GM23338 (cell line): Measurements from ENCODE around the gene SH3D19. TPM values are rescaled to one million over a fixed set of nuclear protein-coding genes. Genes with fewer than 3 reads are reported as not detected.

ENCODE experiments used
- ATAC-seq: fragments of 200-7000 bp; cut with Tn5 transposase; 3 replicates; pipeline ENCODE4 v1.9.1; 2020
- DNase-seq: peaks from one replicate; pipeline ENCODE4 v3.0.0-alpha.2; 2015; ENCODE audit warnings: low spot score
- H2AFZ ChIP-seq: fragments of 200-600 bp; sonication (generic); 2 replicates; pipeline ENCODE4 v1.8.0; 2016; ENCODE audit warnings: antibody characterized with exemption, mild to moderate bottlenecking, moderate library complexity
- H3F3A ChIP-seq: fragments of 200-600 bp; sonication (generic); replicated peaks from 2 replicates; pipeline ENCODE4 v1.8.0; 2017; ENCODE audit warnings: antibody characterized with exemption, mixed run types, low read depth
- H3K27ac ChIP-seq: fragments of 200-600 bp; sonication (generic); 2 replicates; pipeline ENCODE4 v1.6.1; 2016; ENCODE audit warnings: low read depth
- H3K27me3 ChIP-seq: fragments of 200-600 bp; sonication (generic); 2 replicates; pipeline ENCODE4 v1.8.0; 2016; ENCODE audit warnings: mild to moderate bottlenecking, mixed run types, moderate library complexity; ENCODE audit not compliant: insufficient read depth
- H3K36me3 ChIP-seq: fragments of 200-600 bp; sonication (generic); 2 replicates; pipeline ENCODE4 v1.8.0; 2016; ENCODE audit warnings: mild to moderate bottlenecking; ENCODE audit not compliant: insufficient read depth
- H3K4me1 ChIP-seq: fragments of 200-600 bp; sonication (generic); 2 replicates; pipeline ENCODE4 v1.8.0; 2016; ENCODE audit warnings: mild to moderate bottlenecking, moderate library complexity; ENCODE audit not compliant: insufficient read depth
- H3K4me2 ChIP-seq: fragments of 200-600 bp; sonication (generic); 2 replicates; pipeline ENCODE4 v1.7.1; 2017; ENCODE audit warnings: mixed run types
- H3K4me3 ChIP-seq: fragments of 200-600 bp; sonication (generic); 2 replicates; pipeline ENCODE4 v1.6.1; 2016; ENCODE audit warnings: mixed run types
- H3K79me2 ChIP-seq: fragments of 200-600 bp; sonication (generic); replicated peaks from 2 replicates; pipeline ENCODE4 v1.8.0; 2017; ENCODE audit warnings: mild to moderate bottlenecking; ENCODE audit not compliant: insufficient read depth
- H3K9me2 ChIP-seq: fragments of 200-600 bp; sonication (generic); 2 replicates; pipeline ENCODE4 v1.8.0; 2017; ENCODE audit not compliant: insufficient read depth
- H4K20me1 ChIP-seq: fragments of 200-600 bp; sonication (generic); replicated peaks from 2 replicates; pipeline ENCODE4 v1.8.0; 2017; ENCODE audit warnings: mild to moderate bottlenecking; ENCODE audit not compliant: insufficient read depth
- H3K27ac Mint-ChIP-seq: 2 replicates; pipeline ENCODE4 v1.8.0; 2020; ENCODE audit warnings: inconsistent platforms, mild to moderate bottlenecking, moderate library complexity, mixed read lengths
- H3K27me3 Mint-ChIP-seq: 3 replicates; pipeline ENCODE4 v1.8.0; 2022; ENCODE audit warnings: low read depth, mild to moderate bottlenecking, moderate library complexity, mixed read lengths, inconsistent platforms; ENCODE audit not compliant: insufficient read depth, poor library complexity
- H3K36me3 Mint-ChIP-seq: 3 replicates; pipeline ENCODE4 v1.8.0; 2021; ENCODE audit warnings: low read depth, mild to moderate bottlenecking, inconsistent platforms, moderate library complexity, mixed read lengths
- H3K4me1 Mint-ChIP-seq: 3 replicates; pipeline ENCODE4 v1.8.0; 2020; ENCODE audit warnings: mild to moderate bottlenecking, inconsistent platforms, mixed read lengths
- H3K4me3 Mint-ChIP-seq: 3 replicates; pipeline ENCODE4 v1.8.0; 2021; ENCODE audit warnings: moderate library complexity, mild to moderate bottlenecking, inconsistent platforms, mixed read lengths
- H3K9me3 Mint-ChIP-seq: 3 replicates; pipeline ENCODE4 v1.8.0; 2020; ENCODE audit warnings: moderate library complexity, mild to moderate bottlenecking, inconsistent platforms, mixed read lengths
- CREB1 ChIP-seq: fragments of 250-450 bp; sonication (Bioruptor Pico); IDR thresholded peaks from 2 replicates; pipeline ENCODE4 v1.5.0; 2020; ENCODE audit warnings: low read depth, mild to moderate bottlenecking, moderate library complexity
- ETS1 ChIP-seq: IDR thresholded peaks from 2 replicates; pipeline ENCODE4 v1.6.1; 2016; ENCODE audit warnings: antibody characterized with exemption
- EZH2 ChIP-seq: fragments of 200-600 bp; sonication (generic); IDR thresholded peaks from one replicate; pipeline ENCODE4 v1.8.0; 2017; ENCODE audit warnings: antibody characterized with exemption, mild to moderate bottlenecking, low read depth; ENCODE audit not compliant: unreplicated experiment
- EZH2phosphoT487 ChIP-seq: fragments of 200-600 bp; sonication (generic); IDR thresholded peaks from one replicate; pipeline ENCODE4 v1.8.1; 2018; ENCODE audit warnings: antibody characterized with exemption; ENCODE audit not compliant: unreplicated experiment
- JUNB ChIP-seq: IDR thresholded peaks from one replicate; pipeline ENCODE4 v1.6.1; 2016; ENCODE audit warnings: antibody characterized with exemption; ENCODE audit not compliant: unreplicated experiment
- NANOG ChIP-seq: IDR thresholded peaks from 2 replicates; pipeline ENCODE4 v1.6.1; 2016; ENCODE audit warnings: antibody characterized with exemption, borderline replicate concordance
- POLR2AphosphoS5 ChIP-seq: IDR thresholded peaks from 2 replicates; pipeline ENCODE4 v1.6.1; 2016; ENCODE audit warnings: antibody characterized with exemption, low read depth
- STAT1 ChIP-seq: IDR thresholded peaks from one replicate; pipeline ENCODE4 v1.6.1; 2016; ENCODE audit warnings: antibody characterized with exemption; ENCODE audit not compliant: unreplicated experiment
- ZNF331 ChIP-seq: fragments of 250-450 bp; sonication (Bioruptor Pico); IDR thresholded peaks from 2 replicates; pipeline ENCODE4 v1.5.0; 2020; ENCODE audit warnings: low read depth, mild to moderate bottlenecking, moderate library complexity
- polyA plus RNA-seq: library from polyadenylated mRNA; unstranded; fragments of >200 nt; fragmentation: Nextera tagmentation; extraction: Ambion mirVana; gene quantifications from 2 replicates; pipeline ENCODE4 v1.2.1, GENCODE V29; 2016
- total RNA-seq: library from RNA; depleted of rRNA; stranded (reverse); fragments of >200 nt; shearing (Covaris generic); gene quantifications from 2 replicates; pipeline ENCODE4 v1.2.3, GENCODE V29; 2014
- TF ChIP-seq, protein P1 (sequence below): IDR thresholded peaks from one replicate; pipeline ENCODE4 v1.6.1; 2018; ENCODE audit warnings: antibody characterized with exemption; ENCODE audit not compliant: unreplicated experiment
- TF ChIP-seq, protein P2 (sequence below), 2 experiments: fragments of 200-600 bp in 1 of 2; sonication (generic) in 1 of 2; conservative IDR thresholded peaks; 2 replicates each; pipeline versions ENCODE4 v1.5.1 to v1.6.1; 2016 to 2017; ENCODE audit warnings: antibody characterized with exemption in 2 of 2, low read depth in 2 of 2, mild to moderate bottlenecking in 2 of 2, moderate library complexity in 1 of 2
- TF ChIP-seq, protein P3 (sequence below): fragments of 250-450 bp; sonication (Bioruptor Pico); IDR thresholded peaks from 2 replicates; pipeline ENCODE4 v1.5.0; 2020; ENCODE audit warnings: mild to moderate bottlenecking, moderate library complexity

Gene SH3D19
- total and polyA plus RNA-seq, 2 experiments from 2014 or later = 25.3 to 57.4 TPM

- ATAC-seq = no peak
- H3F3A ChIP-seq = 0 out of 2 replicates have a peak, but pooled peaks cover 10% of the 10 kb centered on the region
- no peaks in the 10 kb centered on the region for H3K9me2 ChIP-seq
- peaks cover 35% of the 10 kb centered on the region for H3K4me1 Mint-ChIP-seq
- peaks cover 3% of the 10 kb centered on the region; the same call in 1 of the 3 replicates for H3K9me3 Mint-ChIP-seq
- H3K27ac Mint-ChIP-seq = peak overlapping the region; percentile 15; the same call in 1 of the 2 replicates
- H2AFZ ChIP-seq = no peak overlapping the region
- H3K79me2 ChIP-seq = peaks cover 100% of the 10 kb centered on the region
- H3K4me3 Mint-ChIP-seq = no peak overlapping the region
- no peak for DNase-seq
- H4K20me1 ChIP-seq = peaks cover 24% of the 10 kb centered on the region
- no peaks in the 10 kb centered on the region; the same call in 1 of the 2 replicates for H3K36me3 ChIP-seq
- H3K27me3 Mint-ChIP-seq = no peaks in the 10 kb centered on the region
- H3K27me3 ChIP-seq = no peaks in the 10 kb centered on the region
- no peak overlapping the region for H3K4me2 ChIP-seq
- no peak overlapping the region for H3K4me3 ChIP-seq
- H3K4me1 ChIP-seq = peaks cover 27% of the 10 kb centered on the region
- H3K27ac ChIP-seq = peak overlapping the region; percentile 62; the same call in 1 of the 2 replicates
- TF ChIP-seq EZH2 (no peak), JUNB (no peak), CREB1 (no peak), ZNF331 (CRISPR knock-in tag) (no peak), EZH2phosphoT487 (no peak), NANOG (no peak), POLR2AphosphoS5 (no peak), STAT1 (no peak), ETS1 (no peak)
- TF ChIP-seq, protein P1, sequence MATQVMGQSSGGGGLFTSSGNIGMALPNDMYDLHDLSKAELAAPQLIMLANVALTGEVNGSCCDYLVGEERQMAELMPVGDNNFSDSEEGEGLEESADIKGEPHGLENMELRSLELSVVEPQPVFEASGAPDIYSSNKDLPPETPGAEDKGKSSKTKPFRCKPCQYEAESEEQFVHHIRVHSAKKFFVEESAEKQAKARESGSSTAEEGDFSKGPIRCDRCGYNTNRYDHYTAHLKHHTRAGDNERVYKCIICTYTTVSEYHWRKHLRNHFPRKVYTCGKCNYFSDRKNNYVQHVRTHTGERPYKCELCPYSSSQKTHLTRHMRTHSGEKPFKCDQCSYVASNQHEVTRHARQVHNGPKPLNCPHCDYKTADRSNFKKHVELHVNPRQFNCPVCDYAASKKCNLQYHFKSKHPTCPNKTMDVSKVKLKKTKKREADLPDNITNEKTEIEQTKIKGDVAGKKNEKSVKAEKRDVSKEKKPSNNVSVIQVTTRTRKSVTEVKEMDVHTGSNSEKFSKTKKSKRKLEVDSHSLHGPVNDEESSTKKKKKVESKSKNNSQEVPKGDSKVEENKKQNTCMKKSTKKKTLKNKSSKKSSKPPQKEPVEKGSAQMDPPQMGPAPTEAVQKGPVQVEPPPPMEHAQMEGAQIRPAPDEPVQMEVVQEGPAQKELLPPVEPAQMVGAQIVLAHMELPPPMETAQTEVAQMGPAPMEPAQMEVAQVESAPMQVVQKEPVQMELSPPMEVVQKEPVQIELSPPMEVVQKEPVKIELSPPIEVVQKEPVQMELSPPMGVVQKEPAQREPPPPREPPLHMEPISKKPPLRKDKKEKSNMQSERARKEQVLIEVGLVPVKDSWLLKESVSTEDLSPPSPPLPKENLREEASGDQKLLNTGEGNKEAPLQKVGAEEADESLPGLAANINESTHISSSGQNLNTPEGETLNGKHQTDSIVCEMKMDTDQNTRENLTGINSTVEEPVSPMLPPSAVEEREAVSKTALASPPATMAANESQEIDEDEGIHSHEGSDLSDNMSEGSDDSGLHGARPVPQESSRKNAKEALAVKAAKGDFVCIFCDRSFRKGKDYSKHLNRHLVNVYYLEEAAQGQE = no peak
- TF ChIP-seq, protein P2, sequence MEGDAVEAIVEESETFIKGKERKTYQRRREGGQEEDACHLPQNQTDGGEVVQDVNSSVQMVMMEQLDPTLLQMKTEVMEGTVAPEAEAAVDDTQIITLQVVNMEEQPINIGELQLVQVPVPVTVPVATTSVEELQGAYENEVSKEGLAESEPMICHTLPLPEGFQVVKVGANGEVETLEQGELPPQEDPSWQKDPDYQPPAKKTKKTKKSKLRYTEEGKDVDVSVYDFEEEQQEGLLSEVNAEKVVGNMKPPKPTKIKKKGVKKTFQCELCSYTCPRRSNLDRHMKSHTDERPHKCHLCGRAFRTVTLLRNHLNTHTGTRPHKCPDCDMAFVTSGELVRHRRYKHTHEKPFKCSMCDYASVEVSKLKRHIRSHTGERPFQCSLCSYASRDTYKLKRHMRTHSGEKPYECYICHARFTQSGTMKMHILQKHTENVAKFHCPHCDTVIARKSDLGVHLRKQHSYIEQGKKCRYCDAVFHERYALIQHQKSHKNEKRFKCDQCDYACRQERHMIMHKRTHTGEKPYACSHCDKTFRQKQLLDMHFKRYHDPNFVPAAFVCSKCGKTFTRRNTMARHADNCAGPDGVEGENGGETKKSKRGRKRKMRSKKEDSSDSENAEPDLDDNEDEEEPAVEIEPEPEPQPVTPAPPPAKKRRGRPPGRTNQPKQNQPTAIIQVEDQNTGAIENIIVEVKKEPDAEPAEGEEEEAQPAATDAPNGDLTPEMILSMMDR (conservative IDR thresholded peaks at IDR 0.05; ENCODE audit: low read depth in 2 of 2) = no peak
- TF ChIP-seq, protein P3, sequence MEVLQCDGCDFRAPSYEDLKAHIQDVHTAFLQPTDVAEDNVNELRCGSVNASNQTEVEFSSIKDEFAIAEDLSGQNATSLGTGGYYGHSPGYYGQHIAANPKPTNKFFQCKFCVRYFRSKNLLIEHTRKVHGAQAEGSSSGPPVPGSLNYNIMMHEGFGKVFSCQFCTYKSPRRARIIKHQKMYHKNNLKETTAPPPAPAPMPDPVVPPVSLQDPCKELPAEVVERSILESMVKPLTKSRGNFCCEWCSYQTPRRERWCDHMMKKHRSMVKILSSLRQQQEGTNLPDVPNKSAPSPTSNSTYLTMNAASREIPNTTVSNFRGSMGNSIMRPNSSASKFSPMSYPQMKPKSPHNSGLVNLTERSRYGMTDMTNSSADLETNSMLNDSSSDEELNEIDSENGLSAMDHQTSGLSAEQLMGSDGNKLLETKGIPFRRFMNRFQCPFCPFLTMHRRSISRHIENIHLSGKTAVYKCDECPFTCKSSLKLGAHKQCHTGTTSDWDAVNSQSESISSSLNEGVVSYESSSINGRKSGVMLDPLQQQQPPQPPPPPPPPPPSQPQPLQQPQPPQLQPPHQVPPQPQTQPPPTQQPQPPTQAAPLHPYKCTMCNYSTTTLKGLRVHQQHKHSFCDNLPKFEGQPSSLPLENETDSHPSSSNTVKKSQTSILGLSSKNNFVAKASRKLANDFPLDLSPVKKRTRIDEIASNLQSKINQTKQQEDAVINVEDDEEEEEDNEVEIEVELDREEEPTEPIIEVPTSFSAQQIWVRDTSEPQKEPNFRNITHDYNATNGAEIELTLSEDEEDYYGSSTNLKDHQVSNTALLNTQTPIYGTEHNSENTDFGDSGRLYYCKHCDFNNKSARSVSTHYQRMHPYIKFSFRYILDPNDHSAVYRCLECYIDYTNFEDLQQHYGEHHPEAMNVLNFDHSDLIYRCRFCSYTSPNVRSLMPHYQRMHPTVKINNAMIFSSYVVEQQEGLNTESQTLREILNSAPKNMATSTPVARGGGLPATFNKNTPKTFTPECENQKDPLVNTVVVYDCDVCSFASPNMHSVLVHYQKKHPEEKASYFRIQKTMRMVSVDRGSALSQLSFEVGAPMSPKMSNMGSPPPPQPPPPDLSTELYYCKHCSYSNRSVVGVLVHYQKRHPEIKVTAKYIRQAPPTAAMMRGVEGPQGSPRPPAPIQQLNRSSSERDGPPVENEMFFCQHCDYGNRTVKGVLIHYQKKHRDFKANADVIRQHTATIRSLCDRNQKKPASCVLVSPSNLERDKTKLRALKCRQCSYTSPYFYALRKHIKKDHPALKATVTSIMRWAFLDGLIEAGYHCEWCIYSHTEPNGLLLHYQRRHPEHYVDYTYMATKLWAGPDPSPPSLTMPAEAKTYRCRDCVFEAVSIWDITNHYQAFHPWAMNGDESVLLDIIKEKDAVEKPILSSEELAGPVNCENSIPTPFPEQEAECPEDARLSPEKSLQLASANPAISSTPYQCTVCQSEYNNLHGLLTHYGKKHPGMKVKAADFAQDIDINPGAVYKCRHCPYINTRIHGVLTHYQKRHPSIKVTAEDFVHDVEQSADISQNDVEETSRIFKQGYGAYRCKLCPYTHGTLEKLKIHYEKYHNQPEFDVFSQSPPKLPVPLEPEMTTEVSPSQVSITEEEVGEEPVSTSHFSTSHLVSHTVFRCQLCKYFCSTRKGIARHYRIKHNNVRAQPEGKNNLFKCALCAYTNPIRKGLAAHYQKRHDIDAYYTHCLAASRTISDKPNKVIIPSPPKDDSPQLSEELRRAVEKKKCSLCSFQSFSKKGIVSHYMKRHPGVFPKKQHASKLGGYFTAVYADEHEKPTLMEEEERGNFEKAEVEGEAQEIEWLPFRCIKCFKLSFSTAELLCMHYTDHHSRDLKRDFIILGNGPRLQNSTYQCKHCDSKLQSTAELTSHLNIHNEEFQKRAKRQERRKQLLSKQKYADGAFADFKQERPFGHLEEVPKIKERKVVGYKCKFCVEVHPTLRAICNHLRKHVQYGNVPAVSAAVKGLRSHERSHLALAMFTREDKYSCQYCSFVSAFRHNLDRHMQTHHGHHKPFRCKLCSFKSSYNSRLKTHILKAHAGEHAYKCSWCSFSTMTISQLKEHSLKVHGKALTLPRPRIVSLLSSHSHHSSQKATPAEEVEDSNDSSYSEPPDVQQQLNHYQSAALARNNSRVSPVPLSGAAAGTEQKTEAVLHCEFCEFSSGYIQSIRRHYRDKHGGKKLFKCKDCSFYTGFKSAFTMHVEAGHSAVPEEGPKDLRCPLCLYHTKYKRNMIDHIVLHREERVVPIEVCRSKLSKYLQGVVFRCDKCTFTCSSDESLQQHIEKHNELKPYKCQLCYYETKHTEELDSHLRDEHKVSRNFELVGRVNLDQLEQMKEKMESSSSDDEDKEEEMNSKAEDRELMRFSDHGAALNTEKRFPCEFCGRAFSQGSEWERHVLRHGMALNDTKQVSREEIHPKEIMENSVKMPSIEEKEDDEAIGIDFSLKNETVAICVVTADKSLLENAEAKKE (CRISPR knock-in tag) = no peak
- H3K36me3 Mint-ChIP-seq = peaks cover 11% of the 10 kb centered on the region; the same call in 2 of the 3 replicates
Observed at GRCh38 chr4:151315212-151315886, 10.1 kb downstream of the SH3D19 start.
